Hepatocyte (in vitro differentiated cells): ENCODE measurements around the gene RGS14.

Experiments used
- EZH2 ChIP-seq: fragments of 200-600 bp; sonication (generic); IDR thresholded peaks from 2 replicates; pipeline ENCODE4 v1.6.1; 2016; ENCODE audit warnings: antibody characterized with exemption, mild to moderate bottlenecking, borderline replicate concordance
- EZH2phosphoT487 ChIP-seq: fragments of 200-600 bp; sonication (generic); IDR thresholded peaks from one replicate; pipeline ENCODE4 v1.6.1; 2018; ENCODE audit warnings: antibody characterized with exemption, mild to moderate bottlenecking, low read depth, moderate library complexity; ENCODE audit not compliant: unreplicated experiment, severe bottlenecking
- TF ChIP-seq, protein P1 (sequence below): fragments of 200-600 bp; sonication (generic); IDR thresholded peaks from 2 replicates; pipeline ENCODE4 v1.5.1; 2016; ENCODE audit warnings: antibody characterized with exemption, mild to moderate bottlenecking; ENCODE audit not compliant: poor library complexity

DNA sequence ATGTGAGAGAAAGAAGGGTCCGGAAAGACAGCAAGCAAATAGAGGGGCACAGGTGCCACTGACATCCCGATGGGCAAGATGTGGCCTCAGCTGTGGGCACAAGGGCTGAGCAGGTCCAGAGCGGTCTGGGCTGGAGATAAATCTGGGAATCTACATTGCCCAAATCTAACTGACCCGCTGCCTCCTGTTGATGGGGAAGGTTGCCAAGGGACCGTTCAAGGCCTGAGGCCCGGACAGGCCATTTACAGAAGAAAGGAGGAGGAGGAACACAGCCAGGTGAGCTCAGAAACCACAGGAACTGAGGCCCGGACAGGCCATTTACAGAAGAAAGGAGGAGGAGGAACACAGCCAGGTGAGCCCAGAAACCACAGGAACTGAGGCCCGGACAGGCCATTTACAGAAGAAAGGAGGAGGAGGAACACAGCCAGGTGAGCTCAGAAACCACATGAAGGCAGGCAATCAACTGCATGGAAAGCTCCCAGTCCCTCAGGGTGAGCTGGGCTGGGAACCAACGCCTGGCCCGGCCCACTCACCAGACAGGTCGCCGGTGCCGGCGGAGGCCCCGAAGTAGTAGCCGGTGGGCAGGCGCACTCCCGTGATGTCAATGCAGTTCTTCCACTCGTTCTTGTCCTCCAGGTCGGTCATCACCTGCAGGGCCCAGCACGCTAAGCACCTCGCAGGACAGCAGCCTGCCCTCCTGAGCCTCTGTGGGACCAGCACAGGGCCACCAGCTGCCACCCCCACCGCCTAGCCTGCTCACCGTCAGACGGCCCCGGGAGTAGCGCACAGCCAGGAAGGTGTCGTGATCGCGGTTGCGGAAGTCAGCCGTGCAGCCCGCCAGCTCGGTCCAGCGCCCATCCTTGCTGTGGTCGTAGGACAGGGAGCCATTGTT is 20.9 kb upstream of the RGS14 start:
- TF ChIP-seq, protein P1, sequence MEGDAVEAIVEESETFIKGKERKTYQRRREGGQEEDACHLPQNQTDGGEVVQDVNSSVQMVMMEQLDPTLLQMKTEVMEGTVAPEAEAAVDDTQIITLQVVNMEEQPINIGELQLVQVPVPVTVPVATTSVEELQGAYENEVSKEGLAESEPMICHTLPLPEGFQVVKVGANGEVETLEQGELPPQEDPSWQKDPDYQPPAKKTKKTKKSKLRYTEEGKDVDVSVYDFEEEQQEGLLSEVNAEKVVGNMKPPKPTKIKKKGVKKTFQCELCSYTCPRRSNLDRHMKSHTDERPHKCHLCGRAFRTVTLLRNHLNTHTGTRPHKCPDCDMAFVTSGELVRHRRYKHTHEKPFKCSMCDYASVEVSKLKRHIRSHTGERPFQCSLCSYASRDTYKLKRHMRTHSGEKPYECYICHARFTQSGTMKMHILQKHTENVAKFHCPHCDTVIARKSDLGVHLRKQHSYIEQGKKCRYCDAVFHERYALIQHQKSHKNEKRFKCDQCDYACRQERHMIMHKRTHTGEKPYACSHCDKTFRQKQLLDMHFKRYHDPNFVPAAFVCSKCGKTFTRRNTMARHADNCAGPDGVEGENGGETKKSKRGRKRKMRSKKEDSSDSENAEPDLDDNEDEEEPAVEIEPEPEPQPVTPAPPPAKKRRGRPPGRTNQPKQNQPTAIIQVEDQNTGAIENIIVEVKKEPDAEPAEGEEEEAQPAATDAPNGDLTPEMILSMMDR = no peak
- no peak for TF ChIP-seq EZH2
- no peak for TF ChIP-seq EZH2phosphoT487
